Measurements from ENCODE around the gene QRFPR. TPM values are rescaled to one million over a fixed set of nuclear protein-coding genes. Genes with fewer than 3 reads are reported as not detected.

Gene QRFPR
- total and polyA plus RNA-seq, 2 of the 4 experiments (the other 2 are of a cell fraction), result not detected

- CTCF ChIA-PET, result no interaction called here
- Histone ChIP-seq H3K4me2 (ENCODE audit: low read depth, low read length) (no peak overlapping the region), H3K9ac (ENCODE audit: low read depth, low read length) (no peak overlapping the region), H4K8ac (ENCODE audit: low read depth in 2 of 2, low read length in 2 of 2) (no peak overlapping the region), H3K4me1 (ENCODE audit: control insufficient read depth, insufficient read depth, low read length) (no peaks in the 10 kb centered on the region), H2BK120ac (ENCODE audit: low read depth, low read length) (no peak overlapping the region), H3K36me3 (ENCODE audit: control insufficient read depth, insufficient read depth, low read length) (no peaks in the 10 kb centered on the region), H3K4ac (ENCODE audit: low read depth, low read length) (no peak overlapping the region), H2AK9ac (replicated peaks; ENCODE audit: low read depth, low read length, poor library complexity) (no peak overlapping the region), H4K91ac (ENCODE audit: insufficient read depth, low read depth, low read length) (no peak overlapping the region), H3K9me1 (ENCODE audit: insufficient read depth, low read length) (no peaks in the 10 kb centered on the region), H2BK20ac (ENCODE audit: low read depth, low read length) (no peak overlapping the region), H3K9me3 (ENCODE audit: control insufficient read depth, insufficient read depth, low read length) (no peaks in the 10 kb centered on the region), H2BK5ac (ENCODE audit: low read depth, low read length, poor library complexity, severe bottlenecking) (no peak overlapping the region), H4K20me1 (ENCODE audit: insufficient read depth, low read length) (no peaks in the 10 kb centered on the region), H2BK15ac (ENCODE audit: low read depth, low read length) (no peak overlapping the region), H3K18ac (ENCODE audit: low read depth, low read length) (no peak overlapping the region), H3K23ac (ENCODE audit: low read depth, low read length) (no peak overlapping the region), H2AK5ac (ENCODE audit: low read depth, low read length) (no peak overlapping the region), H3K56ac (ENCODE audit: extremely low read depth, insufficient read depth, low read length) (no peak overlapping the region), H3K27ac (ENCODE audit: insufficient read depth, low read length) (no peak overlapping the region), H4K5ac (ENCODE audit: low read depth, low read length) (no peak overlapping the region), H3K14ac (replicated peaks; ENCODE audit: low read depth, low read length) (no peak overlapping the region), H3K27me3 (ENCODE audit: control insufficient read depth, insufficient read depth, low read length) (no peaks in the 10 kb centered on the region), H3K4me3 (ENCODE audit: insufficient read depth, low read depth, low read length) (no peak overlapping the region), H2AFZ (replicated peaks; ENCODE audit: low read length, poor library complexity) (no peak overlapping the region), H3K79me1 (ENCODE audit: low read depth in 1 of 2, low read length in 2 of 2) (no peaks in the 10 kb centered on the region)
- intact Hi-C loops (cut with micrococcal nuclease) (loop anchor here (1.0 kb wide), 1 partner anchor 115 kb away; no protein-coding TSS in a partner anchor), dilution Hi-C loops (cut with HindIII; ENCODE audit: low sequenced_read_pairs, unreplicated experiment) (no loop called here), in situ Hi-C loops (cut with MboI; ENCODE audit: low sequenced_read_pairs) (no loop called here)
- ATAC-seq (ENCODE audit: low read depth) (no peak), DNase-seq (no peak)
- POLR2A ChIA-PET (ENCODE audit: unreplicated experiment), result no interaction called here
- TF ChIP-seq CEBPB (IDR thresholded peaks at IDR 0.05; ENCODE audit: low read depth, low read length) (no peak), NFE2L2 (IDR thresholded peaks at IDR 0.05; ENCODE audit: low read depth, low read length) (no peak), MAFK (IDR thresholded peaks at IDR 0.05; ENCODE audit: low read depth, low read length) (no peak), CHD1 (IDR thresholded peaks at IDR 0.05; ENCODE audit: low read depth, low read length) (no peak), RCOR1 (IDR thresholded peaks at IDR 0.05; ENCODE audit: insufficient replicate concordance, low read length) (no peak), SMC3 (IDR thresholded peaks at IDR 0.05; ENCODE audit: low read depth, low read length) (no peak), MXI1 (IDR thresholded peaks at IDR 0.05; ENCODE audit: borderline replicate concordance, low read depth, low read length) (no peak), POLR2A (IDR thresholded peaks at IDR 0.05; ENCODE audit: low read depth, low read length) (no peak)
- no TSS peak for BruUV-seq (replicated peaks)
- WGBS, 2 experiments (ENCODE audit: extremely low coverage in 2 of 2, insufficient read length in 1 of 2), result no CpG with 5 or more reads among the region's 1 CpG
Observed at GRCh38 chr4:121306931-121307330, 73.9 kb downstream of the QRFPR start.

All from IMR-90 (cell line).